GM12891 (cell line): ENCODE data around the gene MSMO1.

Source experiments
- PAX5 ChIP-seq: IDR thresholded peaks from 2 replicates; pipeline ENCODE4 v1.6.1; 2011; ENCODE audit warnings: low read length, moderate library complexity, mild to moderate bottlenecking; ENCODE audit not compliant: insufficient read depth, severe bottlenecking
- POLR2A ChIP-seq: IDR thresholded peaks from 2 replicates; pipeline ENCODE4 v1.6.1; 2011; ENCODE audit warnings: low read depth, low read length, control low read depth
- POLR2AphosphoS5 ChIP-seq: IDR thresholded peaks from 2 replicates; pipeline ENCODE4 v1.6.1; 2011; ENCODE audit warnings: low read depth, low read length, control low read depth
- POU2F2 ChIP-seq: IDR thresholded peaks from 2 replicates; pipeline ENCODE4 v1.6.1; 2011; ENCODE audit warnings: low read depth, mild to moderate bottlenecking, control low read depth, low read length, moderate library complexity
- SPI1 ChIP-seq: IDR thresholded peaks from 2 replicates; pipeline ENCODE4 v1.6.1; 2011; ENCODE audit warnings: low read depth, low read length, control low read depth
- TAF1 ChIP-seq: IDR thresholded peaks from 2 replicates; pipeline ENCODE4 v1.6.1; 2011; ENCODE audit warnings: low read depth, low read length, control low read depth

DNA sequence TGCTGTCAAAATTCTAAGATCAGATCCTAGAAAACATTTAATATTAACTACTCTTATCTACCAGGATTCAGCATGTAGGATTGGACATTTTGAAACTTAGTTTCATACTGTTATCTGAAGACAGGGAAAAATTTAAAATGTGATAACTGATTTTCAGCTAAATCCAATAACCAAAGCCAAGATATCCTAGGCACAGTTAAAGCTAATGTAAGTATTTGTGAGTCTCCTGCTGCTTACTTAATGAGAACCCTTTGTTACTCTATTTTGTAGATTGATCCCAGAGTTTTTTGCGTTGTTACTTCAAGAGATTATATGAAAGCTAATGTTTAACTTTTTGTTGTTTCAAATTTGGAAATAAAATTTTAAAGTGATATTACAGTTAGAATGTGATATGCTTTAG lies 53.3 kb downstream of the MSMO1 start:
- no peak for TF ChIP-seq TAF1
- TF ChIP-seq POLR2A: no peak
- TF ChIP-seq POLR2AphosphoS5: no peak
- TF ChIP-seq SPI1: no peak
- TF ChIP-seq POU2F2: no peak
- no peak for TF ChIP-seq PAX5
